Measurements from ENCODE around the gene AAGAB. TPM values are rescaled to one million over a fixed set of nuclear protein-coding genes. Genes with fewer than 3 reads are reported as not detected.

AAGAB gene
- total RNA-seq, 1 donor from 2014 or later, result 50.9 TPM

DNA sequence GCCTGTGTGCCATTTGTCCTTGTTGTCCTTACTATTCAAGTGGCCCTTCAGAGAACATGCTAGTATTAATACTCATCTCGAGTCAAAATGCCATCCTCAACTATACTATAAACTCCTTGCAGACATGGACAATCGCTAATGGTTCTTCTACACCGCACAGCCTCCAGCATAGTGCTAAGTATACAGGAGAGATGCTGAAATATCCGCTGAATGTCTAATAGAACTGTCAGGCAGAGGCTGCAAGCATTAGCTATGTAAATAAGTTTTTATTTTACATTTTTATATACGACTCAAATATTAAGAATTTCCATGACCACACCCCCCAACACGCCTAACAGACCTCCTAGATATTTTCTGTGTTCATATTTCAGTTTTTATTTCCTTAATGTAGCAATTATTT, 39.4 kb downstream of the AAGAB start:
- DNase-seq (ENCODE audit: extremely low spot score, unreplicated experiment), result no peak
- Mint-ChIP-seq H3K36me3 (peaks cover 21% of the 10 kb centered on the region), H3K27ac (no peak overlapping the region), H3K4me1 (ENCODE audit: unreplicated experiment) (peaks cover 5% of the 10 kb centered on the region), H3K27me3 (no peaks in the 10 kb centered on the region), H3K4me3 (no peak overlapping the region), H3K9me3 (no peaks in the 10 kb centered on the region)
- TF ChIP-seq, protein P1, sequence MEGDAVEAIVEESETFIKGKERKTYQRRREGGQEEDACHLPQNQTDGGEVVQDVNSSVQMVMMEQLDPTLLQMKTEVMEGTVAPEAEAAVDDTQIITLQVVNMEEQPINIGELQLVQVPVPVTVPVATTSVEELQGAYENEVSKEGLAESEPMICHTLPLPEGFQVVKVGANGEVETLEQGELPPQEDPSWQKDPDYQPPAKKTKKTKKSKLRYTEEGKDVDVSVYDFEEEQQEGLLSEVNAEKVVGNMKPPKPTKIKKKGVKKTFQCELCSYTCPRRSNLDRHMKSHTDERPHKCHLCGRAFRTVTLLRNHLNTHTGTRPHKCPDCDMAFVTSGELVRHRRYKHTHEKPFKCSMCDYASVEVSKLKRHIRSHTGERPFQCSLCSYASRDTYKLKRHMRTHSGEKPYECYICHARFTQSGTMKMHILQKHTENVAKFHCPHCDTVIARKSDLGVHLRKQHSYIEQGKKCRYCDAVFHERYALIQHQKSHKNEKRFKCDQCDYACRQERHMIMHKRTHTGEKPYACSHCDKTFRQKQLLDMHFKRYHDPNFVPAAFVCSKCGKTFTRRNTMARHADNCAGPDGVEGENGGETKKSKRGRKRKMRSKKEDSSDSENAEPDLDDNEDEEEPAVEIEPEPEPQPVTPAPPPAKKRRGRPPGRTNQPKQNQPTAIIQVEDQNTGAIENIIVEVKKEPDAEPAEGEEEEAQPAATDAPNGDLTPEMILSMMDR (conservative IDR thresholded peaks at IDR 0.05), result no peak

DNA sequence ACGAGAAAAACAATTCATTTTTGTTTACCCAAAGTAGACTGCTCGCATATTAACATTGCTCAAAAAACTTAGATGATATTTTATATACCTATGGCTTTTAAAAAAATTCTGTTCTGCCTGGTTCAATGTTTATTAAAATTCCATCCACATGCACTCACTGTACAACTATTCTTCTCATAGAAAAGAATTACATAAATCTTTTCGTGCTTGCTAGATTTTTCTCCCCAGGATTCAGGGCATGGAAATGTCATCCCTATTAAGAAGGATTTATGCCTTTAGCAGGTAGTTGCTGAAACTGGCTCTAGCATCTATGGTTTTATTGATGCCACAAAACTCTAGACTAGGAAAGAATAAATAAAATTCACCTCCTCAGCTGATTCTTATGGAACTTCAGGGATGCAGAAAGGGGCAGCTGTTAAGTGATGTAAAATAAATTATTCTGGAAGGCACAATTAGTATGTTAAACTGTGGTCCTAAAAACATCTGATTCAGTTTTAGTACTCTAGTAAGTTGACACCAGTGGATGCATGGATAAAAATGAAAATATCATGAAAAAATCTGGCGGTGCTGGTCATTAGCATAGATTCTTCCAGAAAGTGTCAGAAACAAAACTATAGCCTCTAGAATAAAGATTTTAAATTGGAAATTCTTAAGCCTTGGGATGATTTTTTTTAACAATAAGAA, 41.6 kb downstream of the AAGAB start:
- TF ChIP-seq, protein P1 (conservative IDR thresholded peaks at IDR 0.05), result no peak
- H3K9me3 Mint-ChIP-seq, result no peaks in the 10 kb centered on the region
- H3K27me3 Mint-ChIP-seq, result no peaks in the 10 kb centered on the region
- no peak overlapping the region for H3K27ac Mint-ChIP-seq
- H3K36me3 Mint-ChIP-seq, result peaks cover 14% of the 10 kb centered on the region
- DNase-seq (ENCODE audit: extremely low spot score, unreplicated experiment), result no peak
- H3K4me3 Mint-ChIP-seq, result no peak overlapping the region
- peaks cover 5% of the 10 kb centered on the region for H3K4me1 Mint-ChIP-seq (ENCODE audit: unreplicated experiment)

- peak overlapping the region; percentile 63 for H3K27ac Mint-ChIP-seq
- H3K36me3 Mint-ChIP-seq, result peaks cover 10% of the 10 kb centered on the region
- H3K9me3 Mint-ChIP-seq, result no peaks in the 10 kb centered on the region
- H3K27me3 Mint-ChIP-seq, result no peaks in the 10 kb centered on the region
- H3K4me1 Mint-ChIP-seq (ENCODE audit: unreplicated experiment), result peaks cover 5% of the 10 kb centered on the region
- H3K4me3 Mint-ChIP-seq, result no peak overlapping the region
- TF ChIP-seq, protein P1 (conservative IDR thresholded peaks at IDR 0.05), result no peak
- no peak for DNase-seq (ENCODE audit: extremely low spot score, unreplicated experiment)
Observed at GRCh38 chr15:67210555-67211168, 43.8 kb downstream of the AAGAB start.

DNA sequence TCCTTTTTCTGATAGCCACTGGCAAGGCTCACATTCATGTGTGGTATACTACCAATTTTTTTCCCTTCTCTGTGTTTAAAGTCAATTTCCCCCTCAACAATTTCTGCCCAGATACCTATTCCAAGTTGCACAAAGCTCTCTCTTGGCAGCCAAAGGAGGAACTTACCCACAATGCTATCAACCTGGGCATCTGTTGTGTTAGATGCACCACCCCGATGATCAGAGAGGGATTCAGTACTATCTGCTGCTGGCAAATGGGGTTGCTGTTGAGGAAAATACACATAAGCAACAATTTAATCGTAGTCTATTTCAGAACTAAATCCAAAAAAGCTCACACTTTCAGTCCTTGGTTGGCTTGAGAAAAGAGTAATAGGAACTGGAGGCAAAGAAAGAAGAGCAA, 46.1 kb downstream of the AAGAB start:
- no peak overlapping the region for H3K4me3 Mint-ChIP-seq
- no peak for DNase-seq (ENCODE audit: extremely low spot score, unreplicated experiment)
- no peaks in the 10 kb centered on the region for H3K9me3 Mint-ChIP-seq
- peaks cover 5% of the 10 kb centered on the region for H3K4me1 Mint-ChIP-seq (ENCODE audit: unreplicated experiment)
- no peak overlapping the region for H3K27ac Mint-ChIP-seq
- TF ChIP-seq, protein P1 (conservative IDR thresholded peaks at IDR 0.05), result no peak
- H3K36me3 Mint-ChIP-seq, result peaks cover 19% of the 10 kb centered on the region
- H3K27me3 Mint-ChIP-seq, result no peaks in the 10 kb centered on the region

DNA sequence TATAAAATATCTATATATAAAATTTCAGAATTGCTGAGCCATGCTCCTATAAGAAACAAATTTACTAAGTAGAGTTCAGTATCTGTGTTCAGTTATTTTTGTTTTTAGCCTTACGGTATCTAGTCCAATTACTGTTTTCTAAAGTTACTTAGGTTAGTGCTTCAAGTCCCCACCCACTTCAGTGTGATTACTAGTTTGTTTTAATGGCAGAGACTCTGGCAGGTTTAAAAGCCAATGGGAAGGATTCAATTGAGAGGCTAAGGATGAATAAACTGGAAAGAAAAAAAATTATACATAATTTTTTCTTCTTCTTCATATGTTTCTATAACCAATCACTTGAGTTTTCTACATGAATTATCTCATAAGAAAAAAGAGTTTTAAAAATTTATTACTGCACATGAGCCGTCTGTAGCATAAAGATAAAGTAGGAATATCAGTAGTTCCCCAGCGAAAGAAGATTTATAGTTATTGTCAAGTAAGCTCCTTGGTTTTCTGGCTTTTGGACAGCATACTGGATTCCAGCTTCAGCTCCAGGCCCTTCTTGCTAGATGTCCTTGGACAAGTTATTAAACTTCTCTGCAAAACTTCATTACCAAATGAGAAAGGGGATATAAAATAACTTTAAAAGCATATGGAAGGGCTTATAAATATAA, 46.8 kb downstream of the AAGAB start:
- no peak overlapping the region for H3K27ac Mint-ChIP-seq
- no peak for DNase-seq (ENCODE audit: extremely low spot score, unreplicated experiment)
- TF ChIP-seq, protein P1 (conservative IDR thresholded peaks at IDR 0.05), result no peak
- peaks cover 3% of the 10 kb centered on the region for H3K4me1 Mint-ChIP-seq (ENCODE audit: unreplicated experiment)
- H3K4me3 Mint-ChIP-seq, result no peak overlapping the region
- no peaks in the 10 kb centered on the region for H3K9me3 Mint-ChIP-seq
- peaks cover 19% of the 10 kb centered on the region for H3K36me3 Mint-ChIP-seq
- no peaks in the 10 kb centered on the region for H3K27me3 Mint-ChIP-seq

Data from type B pancreatic cell (in vitro differentiated cells).